HEK293T (cell line): ENCODE results near the gene ADAMTS12.

Experiments
- CTCF ChIA-PET: fragments of 350-600 bp; formaldehyde crosslinking; extraction: SDS; loops from one replicate; lab custom pipeline; 2021; ENCODE audit warnings: antibody characterized with exemption, inconsistent platforms; lab: Yijun Ruan, JAX
- POLR2A ChIA-PET: fragments of 350-600 bp; formaldehyde crosslinking; extraction: SDS; loops from one replicate; lab custom pipeline; 2020; ENCODE audit warnings: antibody characterized with exemption, inconsistent platforms; lab: Yijun Ruan, JAX
- DNase-seq: peaks from one replicate; pipeline ENCODE4 v3.0.0; 2012; ENCODE audit warnings: mixed read lengths; ENCODE audit errors: extremely low spot score
- ARNT ChIP-seq: fragments of 450-650 bp; IDR thresholded peaks from 2 replicates; pipeline ENCODE4 v1.6.1; 2017; ENCODE audit warnings: mild to moderate bottlenecking
- BHLHE40 ChIP-seq: fragments of 450-650 bp; IDR thresholded peaks from 2 replicates; pipeline ENCODE4 v1.6.1; 2016; ENCODE audit warnings: mild to moderate bottlenecking, moderate library complexity, borderline replicate concordance
- CTBP1 ChIP-seq: fragments of 450-650 bp; IDR thresholded peaks from 2 replicates; pipeline ENCODE4 v1.6.1; 2016; ENCODE audit warnings: borderline replicate concordance
- ELF4 ChIP-seq: fragments of 450-650 bp; IDR thresholded peaks from 2 replicates; pipeline ENCODE4 v1.6.1; 2017; ENCODE audit warnings: antibody characterized with exemption
- FOXA1 ChIP-seq: fragments of 450-650 bp; IDR thresholded peaks from 2 replicates; pipeline ENCODE4 v1.6.1; 2016; ENCODE audit warnings: mild to moderate bottlenecking
- FOXK2 ChIP-seq: fragments of 450-650 bp; IDR thresholded peaks from 2 replicates; pipeline ENCODE4 v1.6.1; 2016; ENCODE audit warnings: mild to moderate bottlenecking
- FOXM1 ChIP-seq: fragments of 450-650 bp; IDR thresholded peaks from 2 replicates; pipeline ENCODE4 v1.6.1; 2017; ENCODE audit warnings: mild to moderate bottlenecking, borderline replicate concordance
- HDGF ChIP-seq: fragments of 450-650 bp; IDR thresholded peaks from 2 replicates; pipeline ENCODE4 v1.6.1; 2017; ENCODE audit warnings: antibody characterized with exemption, borderline replicate concordance
- L3MBTL2 ChIP-seq: fragments of 450-650 bp; conservative IDR thresholded peaks from 2 replicates; pipeline ENCODE4 v1.6.1; 2016; ENCODE audit warnings: mild to moderate bottlenecking
- LEF1 ChIP-seq: fragments of 450-650 bp; IDR thresholded peaks from 2 replicates; pipeline ENCODE4 v1.6.1; 2017; ENCODE audit warnings: mild to moderate bottlenecking, borderline replicate concordance
- NFRKB ChIP-seq: fragments of 450-650 bp; IDR thresholded peaks from 2 replicates; pipeline ENCODE4 v1.6.1; 2016; ENCODE audit warnings: mild to moderate bottlenecking, moderate library complexity
- PKNOX1 ChIP-seq: fragments of 450-650 bp; IDR thresholded peaks from 2 replicates; pipeline ENCODE4 v1.6.1; 2016
- SP1 ChIP-seq: fragments of 450-650 bp; IDR thresholded peaks from 2 replicates; pipeline ENCODE4 v1.6.1; 2017
- SUZ12 ChIP-seq: fragments of 450-650 bp; IDR thresholded peaks from 2 replicates; pipeline ENCODE4 v1.6.1; 2016; ENCODE audit warnings: mild to moderate bottlenecking
- TARDBP ChIP-seq: fragments of 450-650 bp; IDR thresholded peaks from 2 replicates; pipeline ENCODE4 v1.6.1; 2016
- ZNF384 ChIP-seq: fragments of 450-650 bp; IDR thresholded peaks from 2 replicates; pipeline ENCODE4 v1.6.1; 2016

ADAMTS12 gene

GRCh38 chr5:33501260-33501659 lies 390.5 kb downstream of the ADAMTS12 start:
- no peak for DNase-seq
- CTCF ChIA-PET: no interaction called here
- POLR2A ChIA-PET: no interaction called here
- no peak for TF ChIP-seq CTBP1
- no peak for TF ChIP-seq PKNOX1
- TF ChIP-seq BHLHE40: no peak
- no peak for TF ChIP-seq ZNF384
- no peak for TF ChIP-seq FOXM1
- no peak for TF ChIP-seq L3MBTL2

DNA sequence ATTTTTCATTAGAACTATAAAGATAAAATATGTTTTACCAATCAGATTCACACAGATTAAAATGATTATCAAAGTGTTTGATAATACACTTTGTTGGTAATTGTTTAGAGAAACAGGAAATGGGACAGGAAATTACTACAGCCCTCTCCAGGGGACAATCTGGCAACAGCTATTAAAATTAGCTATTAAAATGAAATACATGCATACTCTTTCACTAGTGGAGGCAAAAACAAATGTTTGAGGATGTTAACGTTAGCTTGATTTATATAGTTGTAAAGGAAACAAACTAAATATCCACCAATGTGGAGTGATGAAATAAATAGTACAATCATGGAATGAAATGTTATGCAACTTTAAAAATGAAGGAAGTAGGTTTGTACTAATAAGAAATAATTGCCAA lies 397.3 kb downstream of the ADAMTS12 start:
- DNase-seq: no peak
- ChIA-PET CTCF (no interaction called here), POLR2A (no interaction called here)
- no peak for TF ChIP-seq NFRKB
- no peak for TF ChIP-seq FOXA1

GRCh38 chr5:33491941-33492340 lies 399.8 kb downstream of the ADAMTS12 start:
- no peak for DNase-seq
- TF ChIP-seq L3MBTL2: no peak
- TF ChIP-seq HDGF: no peak
- no peak for TF ChIP-seq SUZ12
- no peak for TF ChIP-seq FOXA1
- TF ChIP-seq BHLHE40: no peak
- no peak for TF ChIP-seq ZNF384
- TF ChIP-seq PKNOX1: no peak
- TF ChIP-seq LEF1: no peak
- TF ChIP-seq ARNT: no peak
- no peak for TF ChIP-seq ELF4
- no peak for TF ChIP-seq FOXM1
- TF ChIP-seq FOXK2: no peak
- TF ChIP-seq CTBP1: no peak
- TF ChIP-seq SP1: no peak
- ChIA-PET CTCF (no interaction called here), POLR2A (no interaction called here)

GRCh38 chr5:33490071-33490665 lies 401.6 kb downstream of the ADAMTS12 start:
- no peak for DNase-seq
- TF ChIP-seq PKNOX1 (no peak), LEF1 (no peak), ARNT (no peak), HDGF (no peak), SP1 (no peak), L3MBTL2 (no peak), FOXA1 (no peak), NFRKB (no peak), ELF4 (no peak), FOXM1 (no peak), CTBP1 (no peak), SUZ12 (no peak), FOXK2 (no peak), TARDBP (no peak)
- CTCF ChIA-PET: no interaction called here
- POLR2A ChIA-PET: no interaction called here

DNA sequence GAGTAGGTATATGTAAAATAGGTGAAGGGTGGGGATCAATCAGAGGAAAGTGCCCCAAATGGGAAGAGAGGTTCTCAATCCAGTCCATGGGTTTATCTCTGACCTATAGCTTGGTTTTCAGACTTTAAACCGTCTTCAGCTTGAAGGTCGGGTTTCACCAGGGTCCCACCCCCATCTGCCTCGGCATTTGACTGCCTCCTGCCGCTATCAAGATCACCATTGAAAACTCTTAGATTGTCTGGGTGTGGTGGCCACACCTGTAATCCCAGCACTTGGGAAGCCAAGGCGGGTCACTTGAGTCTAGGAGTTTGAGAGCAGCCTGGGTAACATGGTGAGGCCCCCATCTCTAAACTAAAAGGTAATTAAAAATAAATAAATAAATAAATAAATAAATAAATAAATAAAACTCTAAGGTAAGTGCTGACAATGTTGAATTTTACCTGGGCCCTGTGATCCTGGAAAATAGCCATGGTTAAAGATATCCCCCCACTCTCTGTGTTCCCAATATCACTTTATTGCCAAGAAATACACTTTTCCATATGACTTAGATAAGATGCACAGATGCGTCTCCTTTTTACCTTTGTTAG lies 402.2 kb downstream of the ADAMTS12 start:
- ChIA-PET CTCF (no interaction called here), POLR2A (no interaction called here)
- no peak for DNase-seq
- TF ChIP-seq TARDBP: no peak
- TF ChIP-seq SUZ12: no peak
- TF ChIP-seq CTBP1: no peak
- TF ChIP-seq HDGF: no peak
- TF ChIP-seq FOXM1: no peak
- TF ChIP-seq ELF4: no peak
- no peak for TF ChIP-seq ARNT
- no peak for TF ChIP-seq FOXA1
- no peak for TF ChIP-seq PKNOX1
- TF ChIP-seq BHLHE40: no peak
- no peak for TF ChIP-seq LEF1

- no peak for TF ChIP-seq FOXK2
- TF ChIP-seq CTBP1: no peak
- TF ChIP-seq SP1: no peak
- DNase-seq: no peak
- POLR2A ChIA-PET: no interaction called here
- CTCF ChIA-PET: interaction anchor here (0.6 kb wide), 1 partner anchor 1282 kb away, joined by 3 read pairs; no protein-coding TSS in a partner anchor
Observed at GRCh38 chr5:33488558-33489355, 403.0 kb downstream of the ADAMTS12 start.
